ENCODE results near the gene ITPK1.

The ITPK1 gene

GRCh38 chr14:93023802-93024434, 91.8 kb downstream of the ITPK1 start:
- DNase-seq: no peak

DNA sequence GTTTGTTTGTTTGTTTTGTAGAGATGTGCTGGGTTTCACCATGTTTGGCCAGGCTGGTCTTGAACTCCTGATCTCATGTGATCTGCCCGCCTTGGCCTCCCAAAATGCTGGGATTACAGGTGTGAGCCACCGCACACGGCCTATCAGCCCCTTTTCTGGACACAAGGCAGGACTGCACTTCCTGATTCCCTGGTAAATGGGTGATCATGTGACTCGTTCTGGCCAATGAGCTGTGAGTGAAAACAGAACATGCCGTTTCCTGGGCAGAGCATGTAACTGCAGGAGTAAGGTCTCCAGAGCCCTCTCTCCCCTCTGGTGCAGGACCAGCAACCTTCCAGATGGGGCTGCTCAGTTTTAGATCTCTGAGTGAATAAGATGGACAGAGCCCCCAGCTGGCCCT, 92.7 kb downstream of the ITPK1 start:
- DNase-seq: peak; percentile 35

GRCh38 chr14:93019970-93020369, 95.8 kb downstream of the ITPK1 start:
- no peak for DNase-seq

- DNase-seq: no peak
Measured at GRCh38 chr14:93019367-93019843, 96.3 kb downstream of the ITPK1 start.

DNA sequence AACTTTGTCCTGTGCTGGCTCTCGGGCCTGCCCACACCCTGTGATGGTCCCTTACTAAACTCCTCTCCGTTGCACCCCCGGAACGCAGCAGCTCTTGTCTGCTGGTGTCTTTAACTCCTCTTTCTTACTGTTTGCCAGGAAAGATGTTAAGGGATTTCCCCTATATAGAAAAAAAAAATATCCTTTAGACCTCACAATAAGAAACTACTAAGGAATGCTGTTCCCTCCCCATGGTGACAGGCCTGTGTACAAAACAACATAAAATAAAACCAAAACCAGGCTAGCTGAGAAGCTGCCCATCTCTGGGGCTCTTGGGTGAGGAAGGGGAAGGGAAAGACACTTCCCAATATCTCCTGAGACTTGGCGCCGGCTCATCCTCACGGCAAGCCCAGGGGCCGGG, 97.4 kb downstream of the ITPK1 start:
- DNase-seq: no peak

- no peak for DNase-seq
Measured at GRCh38 chr14:93017898-93018297, 97.8 kb downstream of the ITPK1 start.

- no peak for DNase-seq
Measured at GRCh38 chr14:93017301-93017797, 98.4 kb downstream of the ITPK1 start.

DNA sequence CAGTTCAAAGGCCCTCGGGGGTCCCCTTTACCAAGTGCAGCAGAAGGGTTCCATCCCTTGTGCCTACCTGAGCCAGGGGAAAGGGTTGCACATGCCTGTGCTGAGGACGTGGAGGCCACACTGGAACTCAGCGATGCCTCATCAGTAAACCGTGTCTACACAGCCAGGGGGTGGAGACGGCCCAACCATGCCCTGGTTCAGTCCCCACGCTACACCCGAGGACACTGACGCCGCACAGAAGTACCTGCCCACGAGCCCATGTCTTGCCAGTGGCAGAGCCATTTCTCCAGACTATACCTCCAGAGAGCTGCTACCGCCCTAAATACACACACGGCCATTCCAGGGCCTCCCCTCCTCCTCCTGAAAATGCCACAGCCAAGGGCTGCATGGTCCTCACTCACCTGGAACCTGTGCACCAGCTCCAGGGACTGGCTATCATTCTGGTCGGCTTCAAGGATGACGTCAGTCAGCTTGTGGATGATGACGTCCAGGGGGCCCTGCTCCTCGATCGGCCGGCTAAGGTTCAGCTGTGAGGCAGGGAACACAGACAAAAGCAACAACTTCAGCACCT, 99.4 kb downstream of the ITPK1 start:
- no peak for DNase-seq

GRCh38 chr14:93015505-93015904, 100.2 kb downstream of the ITPK1 start:
- no peak for DNase-seq

DNA sequence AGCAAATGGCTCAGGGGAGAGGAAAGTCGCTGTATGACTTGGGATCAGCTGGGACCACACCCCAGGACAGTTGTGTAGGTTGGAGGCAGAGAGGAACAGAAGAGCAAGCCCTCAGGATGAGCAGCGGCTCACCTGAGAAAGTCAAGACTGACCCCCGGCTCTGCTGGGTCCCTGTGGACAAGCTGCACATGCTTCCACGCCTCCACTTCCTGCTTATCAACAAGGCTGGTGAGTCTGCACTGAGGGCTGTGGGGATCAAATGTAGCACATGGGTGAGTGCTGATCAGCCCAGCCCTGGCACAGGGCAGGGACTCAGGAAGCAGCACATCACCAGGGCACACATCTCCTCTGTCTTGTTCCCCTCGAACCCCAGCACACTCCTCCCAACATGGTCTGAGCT, 100.7 kb downstream of the ITPK1 start:
- DNase-seq: no peak

DNA sequence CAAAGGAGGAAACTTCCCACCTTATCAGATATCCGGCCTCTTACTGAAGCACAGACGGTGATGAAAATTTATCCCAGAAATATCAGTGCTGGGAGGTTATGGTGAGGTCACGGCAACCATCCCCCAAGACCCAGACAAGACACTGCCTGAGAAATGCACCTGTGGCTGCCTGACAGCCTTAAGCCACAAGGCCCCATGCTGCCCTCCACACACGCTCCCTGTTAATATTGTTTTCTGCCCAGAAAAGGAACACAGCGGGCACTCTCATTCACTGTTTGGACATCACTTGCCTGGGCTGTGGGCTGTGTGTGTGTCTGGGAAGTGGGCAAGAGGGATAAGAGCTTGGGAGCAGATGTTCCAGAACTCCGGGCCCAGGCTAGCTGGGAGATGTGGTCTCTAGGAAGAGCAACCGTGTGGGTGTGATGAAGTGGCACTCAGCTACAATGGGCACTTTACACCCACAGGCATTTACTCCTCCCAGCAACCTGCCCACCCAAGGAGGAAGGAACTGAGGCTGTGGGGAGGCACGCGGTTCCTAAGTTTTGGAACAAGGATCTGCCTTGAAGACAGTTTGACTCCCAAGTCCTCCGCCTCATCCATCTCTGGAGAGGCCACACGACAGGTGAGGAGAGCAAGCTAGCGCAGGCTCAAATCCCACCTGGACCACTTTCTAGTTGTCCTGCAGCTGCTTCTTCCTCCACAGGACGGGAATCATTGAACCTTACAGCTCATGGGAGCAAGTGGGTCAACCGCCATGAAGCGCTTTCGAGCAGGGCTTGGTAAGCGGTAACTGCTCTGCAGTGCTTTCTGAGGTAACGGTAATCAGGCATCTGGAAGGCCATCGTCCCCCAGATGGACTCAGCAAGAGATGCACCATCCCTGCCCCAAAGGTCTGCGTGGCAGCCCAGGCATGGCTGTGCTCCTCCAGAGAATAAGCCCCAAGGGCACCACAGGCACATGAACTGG, 101.4 kb downstream of the ITPK1 start:
- DNase-seq: no peak

DNA sequence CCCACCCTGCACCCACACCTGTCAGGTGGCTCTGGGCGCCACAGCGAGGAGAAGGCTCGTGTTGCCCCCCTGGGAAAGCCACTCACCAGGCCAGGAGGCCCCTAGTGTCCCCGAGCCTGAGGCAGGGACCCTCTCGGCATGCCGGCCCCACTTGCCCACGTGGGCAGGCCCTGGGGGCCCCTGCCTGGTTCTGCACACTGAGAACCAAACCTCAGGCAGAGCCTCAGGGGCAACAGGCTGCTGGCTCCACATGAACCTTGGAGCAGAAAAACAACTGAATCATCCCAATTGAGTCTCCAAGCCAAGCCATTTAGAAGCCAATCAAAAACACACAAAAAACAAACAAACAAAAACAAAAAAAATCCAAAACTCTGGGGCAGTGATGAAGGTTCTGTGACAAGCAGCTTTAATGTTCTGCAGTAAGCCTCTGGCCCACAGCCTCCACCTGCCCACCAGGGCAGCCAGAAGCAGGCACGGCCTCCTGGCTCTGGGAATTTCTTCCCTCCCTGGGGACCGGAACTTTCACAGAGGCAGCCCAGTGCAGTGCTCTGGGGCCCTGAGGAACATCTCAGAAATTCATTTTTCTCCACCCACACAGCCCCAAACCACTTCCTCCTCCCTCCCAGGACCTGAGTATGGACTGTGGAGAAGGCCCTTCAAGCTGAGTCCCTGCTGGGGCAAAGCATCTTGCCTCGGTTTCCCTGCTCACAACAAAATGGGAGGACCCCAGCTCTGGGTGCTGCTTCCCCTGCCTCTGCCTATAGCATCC, 102.6 kb downstream of the ITPK1 start:
- DNase-seq: peak; percentile 57

GRCh38 chr14:93012506-93012905, 103.2 kb downstream of the ITPK1 start:
- DNase-seq: no peak

GRCh38 chr14:93011650-93012325, 103.9 kb downstream of the ITPK1 start:
- DNase-seq: no peak

DNA sequence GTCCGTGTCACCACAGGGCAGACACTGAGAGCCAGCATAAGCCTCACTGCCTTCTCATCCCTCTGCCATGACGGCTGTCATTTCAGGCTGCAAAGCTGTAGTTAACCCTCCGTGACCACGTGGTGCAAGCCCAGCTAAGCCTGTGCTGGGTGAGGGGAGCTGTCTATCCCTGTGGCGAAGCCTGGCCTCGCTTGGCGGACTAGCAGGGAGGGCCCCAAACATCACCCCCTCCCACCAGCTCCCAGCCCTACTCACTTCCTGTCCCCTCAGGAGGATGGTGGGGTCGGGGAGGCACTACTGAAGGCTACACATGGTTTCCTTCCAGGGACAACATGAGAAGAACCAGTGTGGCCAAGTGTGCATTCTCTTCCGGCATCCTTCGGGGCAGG, 104.6 kb downstream of the ITPK1 start:
- DNase-seq: peak; percentile 44

GRCh38 chr14:93010522-93011140, 105.1 kb downstream of the ITPK1 start:
- no peak for DNase-seq

DNA sequence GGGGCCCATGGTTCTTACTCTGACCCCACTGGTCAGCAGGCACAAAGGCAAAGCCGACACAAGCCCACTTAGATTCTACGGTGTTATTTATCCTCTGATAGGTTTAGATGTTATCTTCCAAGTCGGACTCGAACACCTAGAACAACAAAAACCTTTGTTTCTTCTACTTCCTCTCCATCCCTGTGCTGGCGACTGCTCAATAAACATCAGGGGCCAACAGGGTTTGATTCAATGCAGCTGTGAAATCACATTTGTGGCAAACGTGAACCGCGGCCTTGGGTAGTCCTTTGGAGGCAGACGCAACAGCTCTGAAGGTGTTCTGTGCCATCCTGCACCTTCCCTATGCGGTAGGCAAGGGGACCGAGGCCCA, 105.6 kb downstream of the ITPK1 start:
- no peak for DNase-seq

DNA sequence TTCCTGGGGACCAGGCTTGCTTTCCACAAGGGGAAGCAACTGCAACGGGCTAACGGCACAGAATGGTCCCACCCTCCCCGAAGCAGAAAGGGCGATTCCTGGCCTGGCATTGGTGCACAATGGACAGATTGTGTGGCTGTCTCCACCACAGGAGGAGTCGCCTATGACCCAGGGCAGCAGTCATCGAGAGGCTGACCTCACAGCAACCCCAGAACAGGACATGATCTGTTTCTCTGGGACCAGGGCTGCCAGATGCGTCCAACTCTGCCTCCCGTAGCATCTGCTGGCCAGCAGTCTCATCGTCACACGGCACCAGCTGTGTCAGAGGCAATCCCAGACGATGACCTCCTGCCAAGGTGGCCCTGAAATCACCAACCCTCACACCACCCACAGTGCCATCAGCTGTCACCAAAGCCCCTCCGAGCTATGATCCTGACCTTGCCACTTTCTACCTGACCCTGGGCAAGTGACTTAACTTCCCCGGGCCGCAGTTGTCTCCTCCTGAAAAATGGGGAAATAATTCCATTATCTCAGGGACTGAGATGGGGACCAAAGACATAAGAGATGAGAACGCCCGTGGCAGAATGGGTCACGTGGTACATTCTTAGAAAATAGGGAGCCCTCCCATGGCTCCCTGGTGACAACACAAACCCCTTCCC, 106.1 kb downstream of the ITPK1 start:
- DNase-seq: peak; percentile 70

DNA sequence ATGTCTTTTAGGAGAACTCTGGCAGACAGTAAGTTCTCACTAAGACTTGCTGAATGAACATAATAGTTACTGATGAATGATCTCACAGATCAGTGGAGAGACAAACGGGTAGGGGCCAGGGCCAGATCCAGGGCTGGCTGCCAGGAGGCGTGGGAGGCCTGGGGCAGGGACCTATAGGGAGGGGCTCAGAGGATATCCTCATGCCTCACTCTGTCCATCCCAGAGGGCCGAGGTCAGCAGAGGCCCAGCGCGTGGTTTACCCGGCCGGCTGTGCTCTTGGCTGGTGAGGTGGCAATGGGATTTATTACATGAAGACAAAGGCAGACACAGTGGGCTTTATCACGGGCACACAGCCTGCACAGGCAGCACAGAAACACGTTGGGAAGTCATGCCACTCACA, 107.3 kb downstream of the ITPK1 start:
- no peak for DNase-seq

GRCh38 chr14:93007225-93007997, 108.3 kb downstream of the ITPK1 start:
- peak; percentile 93 for DNase-seq

Data from MV-4-11 (cell line).